ENCODE data around the gene DOCK1. TPM values are rescaled to one million over a fixed set of nuclear protein-coding genes. Genes with fewer than 3 reads are reported as not detected.

The DOCK1 gene
- total RNA-seq, 2 experiments from 2014 or later = 0.05 TPM; not detected in 1

GRCh38 chr10:127411062-127411461 lies 505.8 kb downstream of the DOCK1 start:
- no peak overlapping the region for H3K4me3 Mint-ChIP-seq
- ChIA-PET CTCF (no interaction called here), POLR2A (no interaction called here)
- no peak overlapping the region for H3K27ac Mint-ChIP-seq
- no peak for DNase-seq
- no peaks in the 10 kb centered on the region for H3K36me3 Mint-ChIP-seq (ENCODE audit: low read depth)
- no peaks in the 10 kb centered on the region for H3K9me3 Mint-ChIP-seq
- H3K27me3 Mint-ChIP-seq = no peaks in the 10 kb centered on the region
- no peaks in the 10 kb centered on the region for H3K4me1 Mint-ChIP-seq

- CTCF ChIA-PET = interaction anchor here (0.6 kb wide), 1 partner anchor 45 kb away, joined by 3 read pairs; no protein-coding TSS in a partner anchor
- Mint-ChIP-seq H3K27me3 (no peaks in the 10 kb centered on the region), H3K4me1 (no peaks in the 10 kb centered on the region), H3K9me3 (no peaks in the 10 kb centered on the region), H3K27ac (no peak overlapping the region), H3K36me3 (ENCODE audit: low read depth) (no peaks in the 10 kb centered on the region), H3K4me3 (no peak overlapping the region)
- DNase-seq = no peak
- POLR2A ChIA-PET = no interaction called here
Measured at GRCh38 chr10:127413326-127413725, 508.1 kb downstream of the DOCK1 start.

GRCh38 chr10:127414024-127414423 lies 508.8 kb downstream of the DOCK1 start:
- no peak for DNase-seq
- H3K4me1 Mint-ChIP-seq = no peaks in the 10 kb centered on the region
- no peaks in the 10 kb centered on the region for H3K9me3 Mint-ChIP-seq
- no peaks in the 10 kb centered on the region for H3K36me3 Mint-ChIP-seq (ENCODE audit: low read depth)
- H3K27me3 Mint-ChIP-seq = no peaks in the 10 kb centered on the region
- ChIA-PET CTCF (no interaction called here), POLR2A (no interaction called here)
- H3K27ac Mint-ChIP-seq = no peak overlapping the region
- no peak overlapping the region for H3K4me3 Mint-ChIP-seq

- H3K27ac Mint-ChIP-seq = no peak overlapping the region
- H3K36me3 Mint-ChIP-seq (ENCODE audit: low read depth) = no peaks in the 10 kb centered on the region
- H3K27me3 Mint-ChIP-seq = no peaks in the 10 kb centered on the region
- POLR2A ChIA-PET = no interaction called here
- CTCF ChIA-PET = no interaction called here
- no peaks in the 10 kb centered on the region for H3K9me3 Mint-ChIP-seq
- H3K4me3 Mint-ChIP-seq = no peak overlapping the region
- H3K4me1 Mint-ChIP-seq = no peaks in the 10 kb centered on the region
- DNase-seq = no peak
Measured at GRCh38 chr10:127415116-127415515, 509.9 kb downstream of the DOCK1 start.

- DNase-seq = no peak
- CTCF ChIA-PET = no interaction called here
- no peaks in the 10 kb centered on the region for H3K27me3 Mint-ChIP-seq
- POLR2A ChIA-PET = no interaction called here
- no peaks in the 10 kb centered on the region for H3K36me3 Mint-ChIP-seq (ENCODE audit: low read depth)
- no peaks in the 10 kb centered on the region for H3K4me1 Mint-ChIP-seq
- H3K4me3 Mint-ChIP-seq = no peak overlapping the region
- H3K27ac Mint-ChIP-seq = no peak overlapping the region
- no peaks in the 10 kb centered on the region for H3K9me3 Mint-ChIP-seq
Measured at GRCh38 chr10:127415901-127416581, 510.8 kb downstream of the DOCK1 start.

GRCh38 chr10:127417031-127417430 lies 511.8 kb downstream of the DOCK1 start:
- Mint-ChIP-seq H3K9me3 (no peaks in the 10 kb centered on the region), H3K4me1 (no peaks in the 10 kb centered on the region)
- POLR2A ChIA-PET = no interaction called here

GRCh38 chr10:127417686-127418401 lies 512.6 kb downstream of the DOCK1 start:
- Mint-ChIP-seq H3K9me3 (no peaks in the 10 kb centered on the region), H3K27me3 (no peaks in the 10 kb centered on the region), H3K4me3 (no peak overlapping the region), H3K4me1 (no peaks in the 10 kb centered on the region), H3K27ac (no peak overlapping the region), H3K36me3 (ENCODE audit: low read depth) (no peaks in the 10 kb centered on the region)
- ChIA-PET POLR2A (no interaction called here), CTCF (no interaction called here)
- no peak for DNase-seq

More at GRCh38 chr10:127417031-127417430, 511.8 kb downstream of the DOCK1 start:
- DNase-seq = no peak
- Mint-ChIP-seq H3K27me3 (no peaks in the 10 kb centered on the region), H3K36me3 (ENCODE audit: low read depth) (no peaks in the 10 kb centered on the region), H3K4me3 (no peak overlapping the region), H3K27ac (peak overlapping the region; percentile 60)
- CTCF ChIA-PET = no interaction called here

- Mint-ChIP-seq H3K4me1 (no peaks in the 10 kb centered on the region), H3K9me3 (no peaks in the 10 kb centered on the region), H3K27ac (no peak overlapping the region), H3K4me3 (no peak overlapping the region), H3K27me3 (no peaks in the 10 kb centered on the region), H3K36me3 (ENCODE audit: low read depth) (no peaks in the 10 kb centered on the region)
- CTCF ChIA-PET = interaction anchor here (1.4 kb wide), 1 partner anchor 12 kb away, joined by 3 read pairs; no protein-coding TSS in a partner anchor
- DNase-seq = no peak
- POLR2A ChIA-PET = no interaction called here
Measured at GRCh38 chr10:127418536-127419168, 513.4 kb downstream of the DOCK1 start.

GRCh38 chr10:127420138-127420684 lies 515.0 kb downstream of the DOCK1 start:
- H3K36me3 Mint-ChIP-seq (ENCODE audit: low read depth) = no peaks in the 10 kb centered on the region
- no peaks in the 10 kb centered on the region for H3K4me1 Mint-ChIP-seq
- ChIA-PET POLR2A (no interaction called here), CTCF (interaction anchor here (1.4 kb wide), 1 partner anchor 10 kb away, joined by 3 read pairs; no protein-coding TSS in a partner anchor)
- H3K4me3 Mint-ChIP-seq = no peak overlapping the region
- H3K27ac Mint-ChIP-seq = no peak overlapping the region
- DNase-seq = no peak
- H3K27me3 Mint-ChIP-seq = no peaks in the 10 kb centered on the region
- H3K9me3 Mint-ChIP-seq = no peaks in the 10 kb centered on the region

- Mint-ChIP-seq H3K36me3 (ENCODE audit: low read depth) (no peaks in the 10 kb centered on the region), H3K27ac (no peak overlapping the region), H3K4me1 (no peaks in the 10 kb centered on the region)
Measured at GRCh38 chr10:127423218-127423915, 518.1 kb downstream of the DOCK1 start.

GRCh38 chr10:127424594-127425264 lies 519.5 kb downstream of the DOCK1 start:
- Mint-ChIP-seq H3K27me3 (no peaks in the 10 kb centered on the region), H3K4me3 (no peak overlapping the region), H3K9me3 (no peaks in the 10 kb centered on the region), H3K27ac (no peak overlapping the region), H3K36me3 (ENCODE audit: low read depth) (no peaks in the 10 kb centered on the region), H3K4me1 (no peaks in the 10 kb centered on the region)
- CTCF ChIA-PET = interaction anchor here (0.9 kb wide), 1 partner anchor 26 kb away, joined by 3 read pairs; no protein-coding TSS in a partner anchor
- POLR2A ChIA-PET = no interaction called here
- no peak for DNase-seq

More at GRCh38 chr10:127423218-127423915, 518.1 kb downstream of the DOCK1 start:
- DNase-seq = no peak
- Mint-ChIP-seq H3K9me3 (no peaks in the 10 kb centered on the region), H3K27me3 (no peaks in the 10 kb centered on the region), H3K4me3 (no peak overlapping the region)
- ChIA-PET CTCF (no interaction called here), POLR2A (no interaction called here)

- Mint-ChIP-seq H3K4me3 (no peak overlapping the region), H3K27me3 (no peaks in the 10 kb centered on the region), H3K9me3 (no peaks in the 10 kb centered on the region), H3K4me1 (no peaks in the 10 kb centered on the region), H3K27ac (no peak overlapping the region), H3K36me3 (ENCODE audit: low read depth) (no peaks in the 10 kb centered on the region)
- ChIA-PET POLR2A (no interaction called here), CTCF (no interaction called here)
- no peak for DNase-seq
Measured at GRCh38 chr10:127426746-127427145, 521.5 kb downstream of the DOCK1 start.

All from activated CD4-positive, alpha-beta T cell treated with anti-CD3 and anti-CD28 coated beads, Interleukin-2, amount 10 ng/mL, durations not matched to agents 7 days and 5 days (primary cell).